ENCODE measurements around the gene ST8SIA2.

DNA sequence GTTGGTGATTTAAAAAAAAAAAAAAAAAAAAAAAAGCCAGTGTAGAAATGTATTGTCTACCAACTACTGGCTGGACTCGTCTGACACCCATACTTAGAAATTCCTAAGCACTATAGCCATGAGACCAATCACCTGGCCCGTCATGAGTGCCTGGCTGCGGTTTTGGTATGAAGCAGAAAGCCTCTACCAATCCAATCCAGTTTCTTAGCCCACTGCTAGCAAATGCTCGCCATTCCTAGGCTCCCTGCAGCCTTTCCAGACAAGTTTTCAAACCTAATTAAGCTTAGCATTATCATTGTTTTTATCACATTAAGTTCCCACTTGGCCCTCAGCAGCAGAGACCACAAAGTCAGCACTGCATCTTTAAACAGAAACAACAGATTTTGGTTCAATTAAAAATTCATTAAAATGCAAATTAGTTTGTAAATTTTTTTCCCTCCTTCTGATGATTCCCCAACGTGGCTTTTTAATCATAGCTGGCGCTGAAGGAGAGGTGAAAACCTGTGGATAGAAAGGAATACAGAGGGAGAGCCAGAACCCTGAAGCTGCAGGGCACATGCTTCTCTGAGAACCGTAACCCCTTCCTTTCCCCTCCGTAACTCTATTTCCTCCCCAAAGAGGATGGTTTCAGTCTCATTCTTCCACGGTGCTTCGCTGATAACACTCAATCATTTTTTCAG lies 32.2 kb upstream of the ST8SIA2 start:
- no peak for TF ChIP-seq POLR2A (IDR thresholded peaks at IDR 0.05; ENCODE audit: low read length)
- TF ChIP-seq GATA1 (IDR thresholded peaks at IDR 0.05; ENCODE audit: low read depth, low read length) = no peak

Measured in erythroblast (primary cell).